ENCODE results near the gene ACSM6. TPM values are rescaled to one million over a fixed set of nuclear protein-coding genes. Genes with fewer than 3 reads are reported as not detected.

Gene ACSM6
- total RNA-seq, 1 experiment from 2014 or later: not detected

- Histone ChIP-seq H3K79me1 (ENCODE audit: insufficient read depth, low read depth, low read length, poor library complexity, severe bottlenecking) (no peaks in the 10 kb centered on the region), H3K4me2 (ENCODE audit: insufficient read depth, insufficient read length, low read length) (no peak overlapping the region), H3K56ac (ENCODE audit: insufficient read length, low read depth, low read length) (no peak overlapping the region), H3K27ac (ENCODE audit: insufficient read length, low read depth, low read length) (no peak overlapping the region), H3K9ac (ENCODE audit: extremely low read depth, insufficient read length, low read length) (no peak overlapping the region), H4K8ac (replicated peaks; ENCODE audit: insufficient read length, low read depth, low read length) (no peak overlapping the region), H2BK15ac (ENCODE audit: low read depth, low read length) (no peak overlapping the region), H3K23me2 (ENCODE audit: insufficient read length, low read depth, low read length, poor library complexity, severe bottlenecking) (no peaks in the 10 kb centered on the region), H2BK5ac (ENCODE audit: insufficient read length, low read length) (no peak overlapping the region), H2BK20ac (ENCODE audit: low read depth, low read length, poor library complexity, severe bottlenecking) (no peak overlapping the region), H3K14ac (ENCODE audit: insufficient read depth, low read length) (no peak overlapping the region), H3K4me1 (ENCODE audit: insufficient read depth, low read length) (peaks cover 3% of the 10 kb centered on the region; the same call in 1 of the 2 replicates), H3K27me3 (ENCODE audit: insufficient read depth, low read length) (no peaks in the 10 kb centered on the region), H3K79me2 (ENCODE audit: insufficient read depth, low read length) (no peaks in the 10 kb centered on the region), H3K9me3 (ENCODE audit: control insufficient read depth, low read depth, low read length) (no peaks in the 10 kb centered on the region), H2BK120ac (ENCODE audit: low read depth, low read length, poor library complexity, severe bottlenecking) (no peak overlapping the region), H3K18ac (ENCODE audit: insufficient read length, low read depth, low read length) (no peak overlapping the region), H3K4ac (ENCODE audit: low read depth, low read length) (no peak overlapping the region), H4K91ac (ENCODE audit: insufficient read length, low read depth, low read length) (no peak overlapping the region), H2BK12ac (ENCODE audit: insufficient read length, low read depth, low read length) (no peak overlapping the region), H2AK5ac (ENCODE audit: insufficient read length, low read length) (no peak overlapping the region), H4K5ac (ENCODE audit: insufficient read length, low read depth, low read length) (no peak overlapping the region), H2AFZ (ENCODE audit: low read length) (no peak overlapping the region), H3K23ac (ENCODE audit: insufficient read length, low read depth, low read length) (no peak overlapping the region), H4K20me1 (ENCODE audit: control insufficient read depth, insufficient read depth, insufficient read length) (no peaks in the 10 kb centered on the region), H3T11ph (ENCODE audit: low read length) (no peak overlapping the region)
- Mint-ChIP-seq H3K27ac (no peak overlapping the region), H3K36me3 (ENCODE audit: insufficient read depth in 1 of 3, low read depth in 3 of 3) (peaks cover 0 to 18% (median 16%) of the 10 kb centered on the region in 3 experiments; a peak in 4 of 7 replicates), H3K4me1 (peaks cover 16 to 25% of the 10 kb centered on the region in 2 experiments), H3K27me3 (ENCODE audit: low read depth) (no peaks in the 10 kb centered on the region), H3K9me3 (no peaks in the 10 kb centered on the region; a peak in 1 of 5 replicates), H3K4me3 (no peak overlapping the region)
- no CpG with 5 or more reads among the region's 3 CpGs for WGBS (ENCODE audit: extremely low coverage, insufficient read length, low lambda C conversion rate)
- no peak for DNase-seq
- no peak for TF ChIP-seq CTCF (conservative IDR thresholded peaks at IDR 0.05)
Observed at GRCh38 chr10:95211606-95212279, 17.7 kb downstream of the ACSM6 start.
